Gastroesophageal sphincter (tissue), 2 donors: ENCODE data around the gene TOMM7.

Experiments
- POLR2A ChIP-seq, 2 donors: fragments of 450-650 bp; IDR thresholded peaks; one replicate each; pipeline ENCODE4 v1.6.1; 2017; ENCODE audit warnings: antibody characterized with exemption in 2 of 2, mild to moderate bottlenecking in 2 of 2, moderate library complexity in 1 of 2
- POLR2AphosphoS5 ChIP-seq: sonication (generic); formaldehyde crosslinking; IDR thresholded peaks from one replicate; pipeline ENCODE4 v1.6.1; 2017; ENCODE audit warnings: antibody characterized with exemption

DNA sequence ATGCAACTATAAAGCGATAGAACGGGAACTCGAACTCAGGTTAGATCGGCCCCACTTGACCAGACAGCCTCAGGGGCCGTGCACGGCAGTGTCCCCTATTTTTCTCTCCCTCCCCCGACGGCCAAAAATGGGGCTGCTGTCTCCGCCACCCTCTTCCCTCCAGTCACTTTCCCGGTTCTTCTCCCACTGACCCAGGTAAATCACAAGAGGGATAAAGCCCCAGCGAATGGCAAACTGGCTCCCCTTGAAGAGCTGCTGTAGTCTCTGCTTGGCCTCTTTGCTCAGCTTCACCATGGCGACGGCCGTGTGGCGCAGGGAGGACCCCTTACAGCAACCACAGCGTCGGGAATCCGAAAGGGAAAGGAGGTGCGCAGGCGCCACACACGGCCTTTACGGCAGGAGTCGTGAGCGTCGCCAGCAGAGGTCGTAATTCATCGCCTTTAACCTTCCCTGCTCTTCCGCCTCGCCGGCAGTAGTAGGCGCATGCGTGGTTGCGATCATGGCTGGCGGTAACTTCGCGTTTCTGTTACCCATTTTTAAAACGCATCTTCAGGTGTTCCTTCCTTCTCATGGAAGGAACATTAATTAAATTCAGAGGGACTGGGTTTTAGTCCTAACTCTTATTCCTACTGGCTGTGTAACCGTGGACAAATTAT, at the start of gene TOMM7:
- TF ChIP-seq POLR2A (IDR thresholded peaks at IDR 0.05): peak; percentile 37 to 59
- TF ChIP-seq POLR2AphosphoS5: peak; percentile 89
